GM18951 (cell line): ENCODE data around the gene EFCC1.

ENCODE experiments used
- POLR2A ChIP-seq: IDR thresholded peaks from 4 replicates; pipeline ENCODE4 v1.6.1; 2011; ENCODE audit warnings: mild to moderate bottlenecking; ENCODE audit not compliant: insufficient read length, insufficient read depth; ENCODE audit errors: extremely low read depth
- in situ Hi-C: fragments of 300-500 bp; cut with MboI; formaldehyde crosslinking; loops from one replicate; pipeline ENCODE4 v1.12.0; 2022; ENCODE audit warnings: low sequenced_read_pairs, mixed read lengths, inconsistent platforms; ENCODE audit not compliant: unreplicated experiment

Gene EFCC1

GRCh38 chr3:129001101-129001805 lies at the start of gene EFCC1:
TSS of gene EFCC1 (plus strand) at chr3:129001304. CDS start at chr3:129001629, 325 bp downstream.
- in situ Hi-C loops = no loop called here

GRCh38 chr3:128956440-128956839 lies 44.7 kb upstream of the EFCC1 start:
- TF ChIP-seq POLR2A = no peak
- in situ Hi-C loops = no loop called here

More at GRCh38 chr3:129001101-129001805, at the start of gene EFCC1:
- TF ChIP-seq POLR2A = no peak

- no peak for TF ChIP-seq POLR2A
- in situ Hi-C loops = no loop called here
Observed at GRCh38 chr3:128965280-128965679, 35.8 kb upstream of the EFCC1 start.

- TF ChIP-seq POLR2A = no peak
- in situ Hi-C loops = no loop called here
Observed at GRCh38 chr3:128965818-128966217, 35.3 kb upstream of the EFCC1 start.

GRCh38 chr3:128967748-128968355 lies 33.3 kb upstream of the EFCC1 start:
- in situ Hi-C loops = no loop called here

GRCh38 chr3:128969993-128970739 lies 30.9 kb upstream of the EFCC1 start:
- in situ Hi-C loops = no loop called here
- TF ChIP-seq POLR2A = no peak

More at GRCh38 chr3:128967748-128968355, 33.3 kb upstream of the EFCC1 start:
- TF ChIP-seq POLR2A = no peak

GRCh38 chr3:128970740-128971047 lies 30.4 kb upstream of the EFCC1 start:
- TF ChIP-seq POLR2A = no peak
- in situ Hi-C loops = no loop called here

- TF ChIP-seq POLR2A = no peak
- in situ Hi-C loops = no loop called here
Observed at GRCh38 chr3:128971421-128972100, 29.5 kb upstream of the EFCC1 start.

GRCh38 chr3:128973988-128974564 lies 27.0 kb upstream of the EFCC1 start:
- in situ Hi-C loops = no loop called here
- no peak for TF ChIP-seq POLR2A

GRCh38 chr3:128975276-128975675 lies 25.8 kb upstream of the EFCC1 start:
- in situ Hi-C loops = no loop called here
- no peak for TF ChIP-seq POLR2A

- in situ Hi-C loops = no loop called here
- no peak for TF ChIP-seq POLR2A
Observed at GRCh38 chr3:128983293-128984069, 17.6 kb upstream of the EFCC1 start.

GRCh38 chr3:128984596-128984995 lies 16.5 kb upstream of the EFCC1 start:
- no peak for TF ChIP-seq POLR2A
- in situ Hi-C loops = no loop called here
